ENCODE results near the gene CCSER1. TPM values are rescaled to one million over a fixed set of nuclear protein-coding genes. Genes with fewer than 3 reads are reported as not detected.

CCSER1 gene
- total and polyA plus RNA-seq, 4 donors = 0.18 to 2.3 (median 1.2) TPM

DNA sequence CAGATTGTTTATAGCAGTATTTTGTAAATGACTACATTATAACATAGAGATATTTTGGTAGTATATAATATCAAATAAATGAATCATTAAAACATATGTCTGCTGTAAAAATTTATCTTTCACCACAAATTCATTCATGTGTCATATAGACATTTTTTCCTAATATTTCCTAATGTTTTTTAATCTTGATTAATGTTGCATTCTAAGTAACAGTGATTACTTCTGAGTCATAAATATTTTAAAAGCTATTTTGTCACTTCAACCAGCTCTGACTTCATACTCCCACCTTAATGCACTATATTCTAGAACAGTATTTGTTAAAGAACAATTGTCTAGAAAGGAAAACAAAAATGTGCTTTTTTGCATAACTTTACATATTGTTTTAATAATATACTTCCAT is 904.6 kb downstream of the CCSER1 start (continued):
- no peak for TF ChIP-seq CTCF (IDR thresholded peaks at IDR 0.05; ENCODE audit: low read depth, low read length, missing input control)

DNA sequence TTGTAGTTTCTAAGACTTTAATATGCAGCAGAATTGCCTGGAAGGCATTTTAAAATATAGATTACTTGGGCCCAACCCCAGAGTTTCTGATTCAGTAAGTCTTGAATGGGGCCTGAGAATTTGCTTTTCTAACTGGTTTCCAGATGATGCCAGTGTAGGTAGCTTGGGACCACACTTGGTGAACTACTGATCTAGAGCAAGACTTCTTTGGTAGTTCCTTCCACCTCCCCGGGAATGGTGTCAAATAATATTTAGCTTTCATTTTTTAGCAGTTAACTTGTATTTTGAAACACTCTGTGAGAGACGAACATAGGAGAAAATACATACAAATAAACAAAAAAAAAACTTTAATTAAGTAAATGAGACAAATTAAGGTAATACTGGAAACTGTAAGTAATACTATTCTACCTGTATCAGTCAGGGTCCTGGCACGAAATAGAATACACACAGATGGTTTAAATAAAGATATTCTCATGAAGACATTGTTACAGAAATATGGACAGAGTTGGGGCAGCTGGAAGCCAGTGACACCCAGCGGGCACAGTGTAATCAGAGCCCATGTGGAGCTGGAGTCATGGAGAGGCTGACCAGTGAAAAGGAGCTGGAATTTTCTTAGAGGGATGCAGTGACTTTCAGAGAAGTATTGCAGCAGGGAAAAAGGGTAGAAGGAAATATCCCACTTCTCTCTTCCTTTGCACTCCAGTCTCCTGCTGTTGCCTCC is 905.7 kb downstream of the CCSER1 start:
- Histone ChIP-seq H3K9ac (ENCODE audit: low read depth in 1 of 2, low read length in 2 of 2) (no peak overlapping the region), H3K27me3 (ENCODE audit: control insufficient read depth in 4 of 4, insufficient read depth in 4 of 4, low read length in 3 of 4) (no peaks in the 10 kb centered on the region), H3K27ac (ENCODE audit: low read depth in 1 of 2, low read length in 2 of 2) (no peak overlapping the region), H3K4me3 (ENCODE audit: low read depth in 1 of 3, low read length in 3 of 3) (no peak overlapping the region), H3K9me3 (ENCODE audit: control insufficient read depth in 4 of 4, low read length in 3 of 4) (no peaks in the 10 kb centered on the region), H3K4me1 (ENCODE audit: control insufficient read depth in 4 of 4, insufficient read depth in 4 of 4, low read length in 3 of 4) (no peaks in the 10 kb centered on the region), H3K36me3 (ENCODE audit: control insufficient read depth in 4 of 4, insufficient read depth in 3 of 4, low read depth in 1 of 4, low read length in 3 of 4) (no peaks in the 10 kb centered on the region)
- 55% methylated on average over 4 of the region's 4 CpGs for WGBS
- TF ChIP-seq YY1 (IDR thresholded peaks at IDR 0.05) (no peak), CTCF (IDR thresholded peaks at IDR 0.05; ENCODE audit: low read depth, low read length, missing input control) (no peak), ZBTB33 (IDR thresholded peaks at IDR 0.05) (no peak), FOXA1 (IDR thresholded peaks at IDR 0.05) (no peak), TAF1 (conservative IDR thresholded peaks at IDR 0.05) (no peak), HNF4A (conservative IDR thresholded peaks at IDR 0.05) (no peak), RAD21 (IDR thresholded peaks at IDR 0.05) (no peak), EGR1 (IDR thresholded peaks at IDR 0.05; ENCODE audit: low read depth in 2 of 2) (no peak), JUND (IDR thresholded peaks at IDR 0.05) (no peak), FOXA2 (IDR thresholded peaks at IDR 0.05) (no peak), NR2F2 (IDR thresholded peaks at IDR 0.05) (no peak), REST (IDR thresholded peaks at IDR 0.05) (no peak), RXRA (IDR thresholded peaks at IDR 0.05) (no peak), GABPA (IDR thresholded peaks at IDR 0.05 in 1 of 2, conservative IDR thresholded peaks at IDR 0.05 in 1 of 2) (no peak), ATF3 (IDR thresholded peaks at IDR 0.05) (no peak)
- DNase-seq (ENCODE audit: low spot score) = no peak

Data from liver (tissue), 9 donors.